BLaER1 (cell line): ENCODE results near the gene STAT5B.
"Not testable (repeated sequence)": the region's sequence is repeated elsewhere in the genome, so short reads cannot be mapped to it uniquely, and the experiment has no call there.

ENCODE experiments used
- H3K27ac ChIP-seq: shearing (Covaris generic); formaldehyde crosslinking; 2 replicates; pipeline ENCODE4 v1.8.1; 2022
- H3K27me3 ChIP-seq: shearing (Covaris generic); formaldehyde crosslinking; 2 replicates; pipeline ENCODE4 v1.8.1; 2022
- H3K36me3 ChIP-seq: shearing (Covaris generic); formaldehyde crosslinking; 2 replicates; pipeline ENCODE4 v1.8.1; 2022
- H3K4me1 ChIP-seq: shearing (Covaris generic); formaldehyde crosslinking; 2 replicates; pipeline ENCODE4 v1.8.1; 2022
- H3K4me2 ChIP-seq: shearing (Covaris generic); formaldehyde crosslinking; 2 replicates; pipeline ENCODE4 v1.8.1; 2022
- H3K4me3 ChIP-seq: shearing (Covaris generic); formaldehyde crosslinking; 2 replicates; pipeline ENCODE4 v1.8.1; 2022
- H3K9ac ChIP-seq: shearing (Covaris generic); formaldehyde crosslinking; 2 replicates; pipeline ENCODE4 v1.8.1; 2022
- H3K9me3 ChIP-seq: shearing (Covaris generic); formaldehyde crosslinking; 2 replicates; pipeline ENCODE4 v1.8.1; 2022
- H4K20me1 ChIP-seq: shearing (Covaris generic); formaldehyde crosslinking; 2 replicates; pipeline ENCODE4 v1.8.1; 2022
- Cebpa-rat ChIP-seq: shearing (Covaris generic); IDR thresholded peaks from 2 replicates; pipeline ENCODE4 v1.8.1; 2022

Gene STAT5B

GRCh38 chr17:42271006-42271778 lies 5.0 kb downstream of the STAT5B start:
- Histone ChIP-seq H3K36me3 (no peaks in the 10 kb centered on the region), H3K9ac (no peak overlapping the region), H3K9me3 (no peaks in the 10 kb centered on the region), H3K27me3 (no peaks in the 10 kb centered on the region), H3K4me3 (no peak overlapping the region), H3K4me1 (peaks cover 34% of the 10 kb centered on the region), H4K20me1 (peaks cover 87% of the 10 kb centered on the region), H3K27ac (no peak overlapping the region), H3K4me2 (no peak overlapping the region)
- TF ChIP-seq Cebpa-rat = no peak

GRCh38 chr17:42270596-42270995 lies 5.6 kb downstream of the STAT5B start:
- Histone ChIP-seq H3K36me3 (peaks cover under 1% of the 10 kb centered on the region; the same call in 1 of the 2 replicates), H3K9me3 (peaks cover under 1% of the 10 kb centered on the region; the same call in 1 of the 2 replicates), H3K9ac (no peak overlapping the region), H4K20me1 (peaks cover 87% of the 10 kb centered on the region), H3K27me3 (no peaks in the 10 kb centered on the region), H3K4me2 (no peak overlapping the region), H3K4me1 (peaks cover 34% of the 10 kb centered on the region), H3K27ac (no peak overlapping the region), H3K4me3 (no peak overlapping the region)
- no peak for TF ChIP-seq Cebpa-rat

GRCh38 chr17:42270170-42270535 lies 6.0 kb downstream of the STAT5B start:
- no peak overlapping the region for H3K27ac ChIP-seq
- H3K9me3 ChIP-seq = peaks cover 5% of the 10 kb centered on the region; the same call in 1 of the 2 replicates
- H3K4me2 ChIP-seq = no peak overlapping the region
- TF ChIP-seq Cebpa-rat = no peak
- H3K4me1 ChIP-seq = peaks cover 34% of the 10 kb centered on the region
- H3K4me3 ChIP-seq = no peak overlapping the region
- peaks cover 5% of the 10 kb centered on the region; the same call in 1 of the 2 replicates for H3K36me3 ChIP-seq
- peaks cover 87% of the 10 kb centered on the region for H4K20me1 ChIP-seq
- H3K27me3 ChIP-seq = no peaks in the 10 kb centered on the region
- no peak overlapping the region for H3K9ac ChIP-seq

- Histone ChIP-seq H3K4me3 (no peak overlapping the region), H3K4me2 (no peak overlapping the region), H3K27me3 (no peaks in the 10 kb centered on the region), H3K9ac (no peak overlapping the region), H3K9me3 (peaks cover 6% of the 10 kb centered on the region; the same call in 1 of the 2 replicates), H3K4me1 (peaks cover 16% of the 10 kb centered on the region), H4K20me1 (peaks cover 74% of the 10 kb centered on the region), H3K36me3 (peaks cover 6% of the 10 kb centered on the region; the same call in 1 of the 2 replicates), H3K27ac (no peak overlapping the region)
- no peak for TF ChIP-seq Cebpa-rat
Measured at GRCh38 chr17:42268236-42268635, 8.0 kb downstream of the STAT5B start.

GRCh38 chr17:42266918-42267766 lies 9.0 kb downstream of the STAT5B start:
- Histone ChIP-seq H3K27me3 (no peaks in the 10 kb centered on the region), H3K4me3 (no peak overlapping the region), H4K20me1 (peaks cover 66% of the 10 kb centered on the region), H3K27ac (no peak overlapping the region), H3K9ac (no peak overlapping the region), H3K36me3 (peaks cover 6% of the 10 kb centered on the region; the same call in 1 of the 2 replicates), H3K4me2 (no peak overlapping the region), H3K9me3 (peaks cover 6% of the 10 kb centered on the region; the same call in 1 of the 2 replicates), H3K4me1 (peaks cover 5% of the 10 kb centered on the region)
- TF ChIP-seq Cebpa-rat = no peak

- Histone ChIP-seq H3K27ac (no peak overlapping the region), H3K4me2 (no peak overlapping the region)
Measured at GRCh38 chr17:42266462-42266861, 9.7 kb downstream of the STAT5B start.

GRCh38 chr17:42264366-42264765 lies 11.8 kb downstream of the STAT5B start:
- not testable (repeated sequence) for H3K9ac ChIP-seq, H3K36me3 ChIP-seq, H3K9me3 ChIP-seq, H3K4me3 ChIP-seq, H3K4me2 ChIP-seq, H3K27ac ChIP-seq, H3K27me3 ChIP-seq
- H3K4me1 ChIP-seq = peaks cover 25% of the 10 kb centered on the region
- H4K20me1 ChIP-seq = peaks cover 64% of the 10 kb centered on the region

More at GRCh38 chr17:42266462-42266861, 9.7 kb downstream of the STAT5B start:
- Histone ChIP-seq H3K9me3 (peaks cover 6% of the 10 kb centered on the region; the same call in 1 of the 2 replicates), H3K4me3 (no peak overlapping the region), H3K4me1 (peaks cover 4% of the 10 kb centered on the region), H3K9ac (no peak overlapping the region), H3K27me3 (no peaks in the 10 kb centered on the region), H4K20me1 (peaks cover 66% of the 10 kb centered on the region), H3K36me3 (peaks cover 6% of the 10 kb centered on the region; the same call in 1 of the 2 replicates)
- no peak for TF ChIP-seq Cebpa-rat

GRCh38 chr17:42260318-42260717 lies 15.9 kb downstream of the STAT5B start:
- no peaks in the 10 kb centered on the region for H3K27me3 ChIP-seq
- H3K4me3 ChIP-seq = no peak overlapping the region
- H3K9ac ChIP-seq = no peak overlapping the region
- TF ChIP-seq Cebpa-rat = no peak
- peaks cover 28% of the 10 kb centered on the region for H3K4me1 ChIP-seq
- H3K36me3 ChIP-seq = peaks cover 3% of the 10 kb centered on the region; the same call in 1 of the 2 replicates
- peaks cover 3% of the 10 kb centered on the region; the same call in 1 of the 2 replicates for H3K9me3 ChIP-seq
- peaks cover 74% of the 10 kb centered on the region for H4K20me1 ChIP-seq
- peak overlapping the region; percentile 42 for H3K4me2 ChIP-seq
- no peak overlapping the region for H3K27ac ChIP-seq

- peaks cover 14% of the 10 kb centered on the region for H3K4me1 ChIP-seq
- no peak overlapping the region for H3K9ac ChIP-seq
- peaks cover 71% of the 10 kb centered on the region for H4K20me1 ChIP-seq
- H3K27me3 ChIP-seq = no peaks in the 10 kb centered on the region
- H3K36me3 ChIP-seq = no peaks in the 10 kb centered on the region
- no peak overlapping the region for H3K4me2 ChIP-seq
- no peak overlapping the region for H3K4me3 ChIP-seq
- TF ChIP-seq Cebpa-rat = no peak
- H3K9me3 ChIP-seq = no peaks in the 10 kb centered on the region
- no peak overlapping the region for H3K27ac ChIP-seq
Measured at GRCh38 chr17:42255445-42255844, 20.7 kb downstream of the STAT5B start.

- no peak overlapping the region for H3K4me3 ChIP-seq
- H3K27ac ChIP-seq = no peak overlapping the region
- no peak overlapping the region for H3K9ac ChIP-seq
- TF ChIP-seq Cebpa-rat = no peak
- H3K9me3 ChIP-seq = no peaks in the 10 kb centered on the region
- no peaks in the 10 kb centered on the region for H3K36me3 ChIP-seq
- no peaks in the 10 kb centered on the region for H3K27me3 ChIP-seq
- H3K4me1 ChIP-seq = peaks cover 16% of the 10 kb centered on the region
- no peak overlapping the region for H3K4me2 ChIP-seq
- H4K20me1 ChIP-seq = peaks cover 52% of the 10 kb centered on the region
Measured at GRCh38 chr17:42253578-42253977, 22.6 kb downstream of the STAT5B start.
